HUES64 (cell line): ENCODE measurements around the gene DYRK1A.

ENCODE experiments used
- H3K27ac ChIP-seq: 2 replicates; pipeline ENCODE4 v1.7.0; 2013; ENCODE audit warnings: low read depth, low read length, inconsistent platforms
- H3K27me3 ChIP-seq: 2 replicates; pipeline ENCODE4 v1.6.1; 2013; ENCODE audit warnings: mild to moderate bottlenecking, low read length; ENCODE audit not compliant: insufficient read depth
- H3K36me3 ChIP-seq: 2 replicates; pipeline ENCODE4 v1.6.1; 2013; ENCODE audit warnings: mild to moderate bottlenecking, low read length; ENCODE audit not compliant: insufficient read depth
- H3K4me1 ChIP-seq: 2 replicates; pipeline ENCODE4 v1.6.1; 2013; ENCODE audit warnings: mild to moderate bottlenecking, low read length, moderate library complexity; ENCODE audit not compliant: insufficient read depth
- H3K4me3 ChIP-seq: 2 replicates; pipeline ENCODE4 v1.5.1; 2013; ENCODE audit warnings: mild to moderate bottlenecking, low read length, moderate library complexity
- H3K9ac ChIP-seq: 2 replicates; pipeline ENCODE4 v1.6.1; 2013; ENCODE audit warnings: mild to moderate bottlenecking, low read depth, low read length
- H3K9me3 ChIP-seq: 2 replicates; pipeline ENCODE4 v1.6.1; 2013; ENCODE audit warnings: low read depth, low read length; ENCODE audit not compliant: insufficient read depth
- WGBS: fragments of 150-250, 120-280 bp; methylation state at CpG from one replicate; pipeline ENCODE4 v1.1.7; 2013; ENCODE audit warnings: missing lambda C conversion rate; 5-methylcytosine and 5-hydroxymethylcytosine counted together

Gene DYRK1A

DNA sequence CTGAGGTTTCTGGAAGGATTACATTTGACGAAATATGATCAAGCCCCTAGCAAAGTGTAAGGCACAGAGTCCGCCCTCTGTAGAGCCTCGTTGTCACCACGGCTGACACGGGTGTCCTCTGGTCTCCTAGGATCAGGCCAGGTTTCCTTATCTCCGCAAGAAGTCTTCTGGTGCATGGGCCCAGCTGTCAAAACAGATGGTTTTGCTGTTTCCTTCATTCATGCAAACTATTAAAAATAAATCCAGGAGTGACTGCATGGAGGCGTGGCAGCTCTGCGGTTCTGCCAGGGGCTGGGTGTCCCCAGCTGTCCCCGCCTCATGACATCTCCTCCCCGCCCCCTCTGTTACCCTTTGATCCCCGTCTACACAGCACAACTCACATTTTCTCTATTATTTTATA is 209.0 kb downstream of the DYRK1A start:
- Histone ChIP-seq H3K4me3 (no peak overlapping the region), H3K9me3 (peaks cover 22% of the 10 kb centered on the region), H3K9ac (no peak overlapping the region), H3K4me1 (no peaks in the 10 kb centered on the region), H3K27ac (no peak overlapping the region), H3K36me3 (no peaks in the 10 kb centered on the region), H3K27me3 (no peaks in the 10 kb centered on the region)
- WGBS: 91% methylated on average over 11 of the region's 11 CpGs
